GM20000 (cell line): Measurements from ENCODE around the gene SYCN.

Experiments
- DNase-seq: peaks from one replicate; pipeline ENCODE4 v3.0.0; 2012; ENCODE audit warnings: low spot score
- CTCF ChIP-seq: IDR thresholded peaks from 2 replicates; pipeline ENCODE4 v1.5.1; 2012; ENCODE audit warnings: mild to moderate bottlenecking, control low read depth; ENCODE audit errors: extremely low read depth, missing control alignments

The SYCN gene

GRCh38 chr19:39163621-39164020 lies 40.4 kb downstream of the SYCN start:
- TF ChIP-seq CTCF, result no peak
- DNase-seq, result no peak

DNA sequence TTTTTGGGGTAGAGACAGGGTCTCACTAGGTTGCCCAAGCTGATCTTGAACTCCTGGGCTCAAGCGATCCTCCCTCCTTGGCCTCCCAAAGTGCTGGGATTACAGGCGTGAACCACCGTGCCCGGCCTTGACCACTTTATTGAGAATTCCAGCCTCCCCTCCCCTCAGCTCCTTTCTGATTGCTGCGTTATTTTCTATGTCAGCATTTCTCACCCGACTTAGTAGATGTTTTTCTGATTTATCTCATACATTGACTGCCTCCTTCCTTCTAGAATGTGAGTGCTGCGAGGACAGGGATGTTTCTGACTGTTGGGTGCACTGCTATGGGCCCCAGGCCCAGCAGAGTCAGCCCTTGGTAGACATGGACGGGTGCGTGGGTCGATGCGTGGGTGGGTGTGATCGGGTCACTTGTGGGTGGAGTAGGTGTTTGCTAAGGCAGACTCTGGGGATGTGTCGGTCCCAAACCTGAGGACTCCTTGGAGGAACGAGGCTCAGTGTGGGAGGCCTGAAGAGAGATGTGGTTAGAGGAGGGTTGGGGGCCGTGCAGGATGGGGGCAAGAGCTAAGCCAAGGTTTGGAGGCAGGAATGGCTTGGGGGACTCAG lies 41.5 kb downstream of the SYCN start:
- TF ChIP-seq CTCF, result no peak
- DNase-seq, result no peak

DNA sequence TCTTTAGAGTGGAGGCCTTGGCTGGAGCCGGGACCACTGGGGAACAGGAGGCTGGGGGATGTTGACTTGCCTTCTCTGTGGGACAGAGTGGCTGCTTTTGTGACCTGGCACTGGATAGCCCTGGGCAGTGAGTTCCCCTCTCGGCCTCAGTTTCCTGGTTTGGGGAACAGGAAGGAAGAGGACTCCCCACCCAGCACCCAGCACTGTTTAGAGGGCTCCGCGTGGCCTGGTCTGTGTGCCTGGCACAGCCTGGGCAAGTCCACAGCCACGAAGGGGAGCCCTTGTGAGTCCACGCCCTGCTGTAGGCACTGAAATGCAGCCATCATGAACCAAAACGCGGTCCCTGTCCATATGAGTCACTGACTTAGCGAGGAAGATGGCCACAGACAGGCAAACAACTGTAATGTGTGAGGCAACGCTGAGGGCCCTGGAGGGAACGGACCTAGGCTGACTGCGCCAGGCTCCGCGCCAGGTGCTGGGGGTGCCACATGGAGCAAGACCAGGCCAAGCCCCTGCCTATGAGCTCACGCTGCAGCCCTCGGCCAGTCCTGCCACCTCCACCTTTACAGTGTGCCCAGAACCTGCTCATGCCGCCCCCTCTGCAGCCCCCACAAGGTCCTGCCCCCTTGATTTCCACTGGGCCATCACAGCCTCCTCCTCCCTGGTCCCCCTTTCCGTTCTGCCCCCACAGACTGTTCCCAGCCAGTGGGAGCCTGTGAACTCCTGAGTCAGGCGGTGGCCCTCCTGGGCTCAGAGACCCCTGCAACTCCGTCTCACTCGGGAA lies 43.0 kb downstream of the SYCN start:
- no peak for TF ChIP-seq CTCF
- no peak for DNase-seq

DNA sequence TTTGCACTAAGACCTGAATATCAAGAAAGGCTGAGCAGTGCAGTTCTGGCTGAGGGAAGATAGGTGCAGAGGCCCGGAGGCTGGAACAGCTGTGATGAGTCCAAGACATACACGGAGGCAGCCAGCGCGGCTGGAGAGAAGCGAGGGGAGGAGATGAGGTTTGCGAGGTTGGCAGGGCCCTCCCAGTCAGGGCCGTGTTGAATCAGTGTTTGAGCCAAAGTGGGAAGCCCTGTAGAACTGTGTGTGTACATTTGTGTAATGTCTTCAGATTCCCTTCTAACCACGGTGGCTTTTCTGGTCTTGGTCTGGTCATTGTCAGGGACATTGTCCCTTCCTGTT lies 43.6 kb downstream of the SYCN start:
- no peak for TF ChIP-seq CTCF
- no peak for DNase-seq

GRCh38 chr19:39158646-39159260 lies 45.3 kb downstream of the SYCN start:
- TF ChIP-seq CTCF, result no peak
- DNase-seq, result no peak

- TF ChIP-seq CTCF, result no peak
Observed at GRCh38 chr19:39157997-39158389, 46.1 kb downstream of the SYCN start.

GRCh38 chr19:39157275-39157996 lies 46.6 kb downstream of the SYCN start:
- no peak for TF ChIP-seq CTCF
- DNase-seq, result no peak

More at GRCh38 chr19:39157997-39158389, 46.1 kb downstream of the SYCN start:
- no peak for DNase-seq
